ENCODE measurements around the gene MAPK8. TPM values are rescaled to one million over a fixed set of nuclear protein-coding genes. Genes with fewer than 3 reads are reported as not detected.

Gene MAPK8
- total RNA-seq, 2 donors from 2014 or later: 39.3 to 74.4 TPM

- 84% methylated on average over 8 of the region's 8 CpGs for WGBS
- Histone ChIP-seq H3K4me3 (no peak overlapping the region), H3K9me3 (no peaks in the 10 kb centered on the region), H3K27me3 (replicated peaks; ENCODE audit: insufficient read depth) (no peaks in the 10 kb centered on the region), H3K27ac (no peak overlapping the region), H3K36me3 (no peaks in the 10 kb centered on the region), H3K4me1 (replicated peaks) (no peaks in the 10 kb centered on the region)
- no peak for TF ChIP-seq POLR2A (IDR thresholded peaks at IDR 0.05)
- TF ChIP-seq, protein P1, sequence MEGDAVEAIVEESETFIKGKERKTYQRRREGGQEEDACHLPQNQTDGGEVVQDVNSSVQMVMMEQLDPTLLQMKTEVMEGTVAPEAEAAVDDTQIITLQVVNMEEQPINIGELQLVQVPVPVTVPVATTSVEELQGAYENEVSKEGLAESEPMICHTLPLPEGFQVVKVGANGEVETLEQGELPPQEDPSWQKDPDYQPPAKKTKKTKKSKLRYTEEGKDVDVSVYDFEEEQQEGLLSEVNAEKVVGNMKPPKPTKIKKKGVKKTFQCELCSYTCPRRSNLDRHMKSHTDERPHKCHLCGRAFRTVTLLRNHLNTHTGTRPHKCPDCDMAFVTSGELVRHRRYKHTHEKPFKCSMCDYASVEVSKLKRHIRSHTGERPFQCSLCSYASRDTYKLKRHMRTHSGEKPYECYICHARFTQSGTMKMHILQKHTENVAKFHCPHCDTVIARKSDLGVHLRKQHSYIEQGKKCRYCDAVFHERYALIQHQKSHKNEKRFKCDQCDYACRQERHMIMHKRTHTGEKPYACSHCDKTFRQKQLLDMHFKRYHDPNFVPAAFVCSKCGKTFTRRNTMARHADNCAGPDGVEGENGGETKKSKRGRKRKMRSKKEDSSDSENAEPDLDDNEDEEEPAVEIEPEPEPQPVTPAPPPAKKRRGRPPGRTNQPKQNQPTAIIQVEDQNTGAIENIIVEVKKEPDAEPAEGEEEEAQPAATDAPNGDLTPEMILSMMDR (IDR thresholded peaks at IDR 0.05): no peak
- no peak for TF ChIP-seq POLR2AphosphoS5 (IDR thresholded peaks at IDR 0.05)
- no peak for DNase-seq (ENCODE audit: low spot score)
- intact Hi-C loops (cut with DNase I): no loop called here
These were observed 11.0 kb downstream of the MAPK8 start for GRCh38 chr10:48317321-48317990.

- TF ChIP-seq POLR2AphosphoS5 (IDR thresholded peaks at IDR 0.05): no peak
- TF ChIP-seq, protein P1 (IDR thresholded peaks at IDR 0.05): no peak
- no peak for TF ChIP-seq POLR2A (IDR thresholded peaks at IDR 0.05)
- no peaks in the 10 kb centered on the region for H3K36me3 ChIP-seq
- intact Hi-C loops (cut with DNase I): no loop called here
- H3K4me3 ChIP-seq: no peak overlapping the region
- no peaks in the 10 kb centered on the region for H3K4me1 ChIP-seq (replicated peaks)
- no peak overlapping the region for H3K27ac ChIP-seq
- H3K27me3 ChIP-seq (replicated peaks; ENCODE audit: insufficient read depth): no peaks in the 10 kb centered on the region
- no peak for DNase-seq (ENCODE audit: low spot score)
- 89% methylated on average over 3 of the region's 3 CpGs for WGBS
- no peaks in the 10 kb centered on the region for H3K9me3 ChIP-seq
These were observed 15.5 kb downstream of the MAPK8 start for GRCh38 chr10:48322017-48322416.

DNA sequence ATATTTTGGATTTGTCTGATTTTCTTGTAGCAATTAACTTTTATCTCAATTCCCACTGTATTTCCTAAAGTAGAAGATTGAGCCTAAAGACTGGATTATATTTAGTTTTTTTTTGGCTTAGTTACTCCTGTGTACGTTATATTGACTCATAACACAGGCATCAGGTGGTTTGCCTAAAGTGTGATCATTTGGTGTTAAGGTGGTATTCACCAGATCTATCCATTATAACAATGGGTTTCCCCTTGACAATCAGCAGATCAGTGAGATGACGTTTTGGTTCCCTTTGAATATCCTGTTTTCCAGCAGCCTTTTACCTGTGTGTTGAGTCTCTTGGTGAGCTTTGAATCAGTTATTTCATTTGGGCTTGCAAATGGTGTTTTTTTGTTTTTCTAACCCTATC lies 18.1 kb downstream of the MAPK8 start:
- intact Hi-C loops (cut with DNase I): no loop called here
- Histone ChIP-seq H3K27me3 (replicated peaks; ENCODE audit: insufficient read depth) (no peaks in the 10 kb centered on the region), H3K4me3 (no peak overlapping the region), H3K4me1 (replicated peaks) (no peaks in the 10 kb centered on the region), H3K36me3 (no peaks in the 10 kb centered on the region), H3K27ac (no peak overlapping the region), H3K9me3 (no peaks in the 10 kb centered on the region)
- no peak for DNase-seq (ENCODE audit: low spot score)
- TF ChIP-seq, protein P1 (IDR thresholded peaks at IDR 0.05): no peak
- TF ChIP-seq POLR2A (IDR thresholded peaks at IDR 0.05) (no peak), POLR2AphosphoS5 (IDR thresholded peaks at IDR 0.05) (no peak)
- 96% methylated on average over 2 of the region's 2 CpGs for WGBS

- no peak for TF ChIP-seq POLR2AphosphoS5 (IDR thresholded peaks at IDR 0.05)
- TF ChIP-seq, protein P1 (IDR thresholded peaks at IDR 0.05): no peak
- no peak for TF ChIP-seq POLR2A (IDR thresholded peaks at IDR 0.05)
- Histone ChIP-seq H3K4me1 (replicated peaks) (no peaks in the 10 kb centered on the region), H3K36me3 (no peaks in the 10 kb centered on the region), H3K4me3 (no peak overlapping the region), H3K27me3 (replicated peaks; ENCODE audit: insufficient read depth) (no peaks in the 10 kb centered on the region), H3K27ac (no peak overlapping the region), H3K9me3 (no peaks in the 10 kb centered on the region)
- WGBS: 84% methylated on average over 3 of the region's 3 CpGs
- DNase-seq (ENCODE audit: low spot score): no peak
- intact Hi-C loops (cut with DNase I): no loop called here
These were observed 23.8 kb downstream of the MAPK8 start for GRCh38 chr10:48330269-48330668.

DNA sequence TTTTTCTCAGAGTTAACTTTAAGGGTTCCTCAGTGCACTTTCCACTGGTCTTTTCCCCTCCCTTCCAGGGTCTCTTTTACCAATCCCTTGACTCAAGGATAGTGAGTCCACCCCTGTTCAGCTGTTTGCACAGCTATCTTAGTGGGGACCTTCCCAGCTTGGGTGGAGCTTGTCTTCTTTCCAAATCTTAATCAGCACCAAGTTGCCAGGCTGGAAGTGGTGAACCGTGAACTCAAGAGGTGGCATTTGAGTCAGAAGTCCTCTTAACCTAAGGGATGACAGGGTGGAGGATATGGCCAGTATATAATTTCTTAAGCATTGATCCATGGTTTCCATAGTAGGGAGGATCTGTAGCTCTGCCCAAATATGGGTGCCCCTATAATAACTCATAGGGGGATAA lies 25.0 kb downstream of the MAPK8 start:
- H3K4me3 ChIP-seq: no peak overlapping the region
- TF ChIP-seq POLR2AphosphoS5 (IDR thresholded peaks at IDR 0.05) (no peak), POLR2A (IDR thresholded peaks at IDR 0.05) (no peak)
- TF ChIP-seq, protein P1 (IDR thresholded peaks at IDR 0.05): no peak
- DNase-seq (ENCODE audit: low spot score): no peak
- 90% methylated on average over 1 of the region's 1 CpG for WGBS
- H3K9me3 ChIP-seq: no peaks in the 10 kb centered on the region
- no peaks in the 10 kb centered on the region for H3K27me3 ChIP-seq (replicated peaks; ENCODE audit: insufficient read depth)
- no peaks in the 10 kb centered on the region for H3K36me3 ChIP-seq
- H3K4me1 ChIP-seq (replicated peaks): no peaks in the 10 kb centered on the region
- H3K27ac ChIP-seq: no peak overlapping the region
- intact Hi-C loops (cut with DNase I): no loop called here
